NCI-H748 (cell line): ENCODE data around the gene FAM3D.

Experiments used
- DNase-seq: peaks from one replicate; lab custom pipeline; 2025; ENCODE audit not compliant: unreplicated experiment; lab: John Stamatoyannopoulos, UW

FAM3D gene

GRCh38 chr3:58603606-58604005, 63.0 kb downstream of the FAM3D start:
- no peak for DNase-seq

GRCh38 chr3:58597770-58598310, 68.7 kb downstream of the FAM3D start:
- no peak for DNase-seq

DNA sequence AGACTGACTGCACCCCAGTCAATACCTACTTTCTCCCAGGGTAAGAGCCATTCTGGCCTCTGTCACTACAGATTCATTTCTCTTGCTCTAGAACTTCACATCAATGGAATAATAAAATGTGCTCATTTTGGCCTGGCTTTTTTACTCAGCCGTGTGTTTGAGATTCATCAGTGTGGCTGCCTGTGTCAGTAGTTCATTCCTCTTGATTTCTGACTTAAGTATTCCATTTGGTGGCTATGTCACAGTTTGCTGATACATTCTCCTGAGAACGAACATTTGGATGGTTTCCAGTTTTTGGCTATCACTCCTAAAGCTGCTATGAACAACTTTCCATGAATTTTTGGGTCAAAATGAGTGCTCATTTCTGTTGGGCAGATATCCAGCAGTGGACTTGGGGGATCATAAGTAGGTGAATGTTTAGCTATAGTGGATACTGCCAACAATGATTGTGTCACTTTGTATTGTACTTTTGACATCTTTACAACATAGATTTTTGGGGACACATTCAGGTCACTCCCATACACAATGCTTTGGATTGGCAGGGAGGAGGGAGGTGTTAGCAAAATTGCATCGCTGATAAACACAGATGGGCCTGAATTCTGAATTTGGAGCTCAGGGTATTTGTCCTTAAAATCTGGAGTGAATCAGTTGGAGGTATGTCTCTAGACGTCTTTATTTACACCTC, 69.6 kb downstream of the FAM3D start:
- no peak for DNase-seq

GRCh38 chr3:58594117-58594516, 72.5 kb downstream of the FAM3D start:
- DNase-seq, result no peak

GRCh38 chr3:58591517-58592510, 74.8 kb downstream of the FAM3D start:
- DNase-seq, result no peak

GRCh38 chr3:58588030-58588614, 78.5 kb downstream of the FAM3D start:
- no peak for DNase-seq

- no peak for DNase-seq
Measured at GRCh38 chr3:58586776-58587192, 79.8 kb downstream of the FAM3D start.

DNA sequence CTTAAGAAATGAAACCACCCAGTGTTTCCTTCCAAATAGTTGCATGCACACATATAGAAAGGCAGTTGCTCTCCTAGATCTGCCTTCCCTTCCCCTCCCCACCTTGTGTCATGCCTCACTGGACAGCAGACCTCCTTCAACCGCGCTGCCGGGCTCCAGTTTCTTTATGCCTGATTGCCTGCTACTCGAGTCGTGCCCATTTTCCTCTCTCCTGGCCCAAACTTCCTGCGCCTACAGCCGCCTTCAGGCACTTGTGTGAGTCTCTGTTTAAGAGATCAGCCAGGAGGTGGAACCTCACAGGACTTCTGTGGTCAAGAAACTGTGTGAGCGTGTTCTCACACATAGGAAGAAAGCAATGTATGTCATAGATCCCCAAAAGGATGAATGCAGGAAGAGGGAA, 80.6 kb downstream of the FAM3D start:
- DNase-seq, result no peak

DNA sequence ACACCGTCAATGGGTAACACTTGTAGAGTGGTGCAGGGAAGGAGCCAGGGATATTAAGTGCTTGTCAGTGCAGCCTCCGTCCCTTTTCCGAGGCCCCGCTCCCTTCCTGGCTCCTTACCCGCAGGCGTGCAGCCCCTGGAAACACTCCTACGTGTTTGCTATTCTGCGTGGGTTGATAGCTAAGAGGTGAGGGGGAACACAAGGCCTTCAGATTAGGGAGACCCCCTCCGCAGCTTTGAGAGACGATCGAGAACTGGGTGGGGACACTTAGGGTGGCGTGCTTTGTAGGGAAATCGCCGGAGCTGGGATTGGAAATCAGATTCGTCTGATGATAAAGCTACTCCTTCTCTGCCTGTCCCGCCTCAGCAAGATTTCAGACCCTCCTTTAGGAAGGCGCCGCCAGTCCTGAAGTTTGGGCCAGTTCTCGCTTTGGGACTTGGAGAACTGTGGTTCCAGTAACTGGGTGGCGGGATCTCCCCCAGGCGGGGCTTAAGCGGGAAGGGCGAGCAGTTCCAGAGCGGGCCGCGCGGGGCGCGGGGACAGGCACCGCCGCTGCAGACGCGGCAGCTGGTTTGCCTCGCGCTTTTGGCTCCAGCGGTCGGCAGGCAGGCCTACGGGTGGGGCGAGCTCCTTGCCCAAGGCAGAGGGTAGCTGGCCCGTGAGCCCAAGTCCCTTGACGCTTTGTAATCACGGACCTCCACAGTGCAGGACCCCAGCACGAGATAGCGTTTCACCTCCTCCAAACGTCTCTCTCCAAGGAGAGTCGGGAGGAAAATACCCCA, 81.4 kb downstream of the FAM3D start:
- peak; percentile 75 for DNase-seq

- no peak for DNase-seq
Measured at GRCh38 chr3:58584690-58585004, 81.9 kb downstream of the FAM3D start.
